GM21447 (cell line): ENCODE results near the gene MARCOL.
"Not testable (repeated sequence)": the region's sequence is repeated elsewhere in the genome, so short reads cannot be mapped to it uniquely, and the experiment has no call there.

Experiments
- ATAC-seq: cut with Tn5 transposase; IDR thresholded peaks from one replicate; pipeline ENCODE4 v1.9.1; 2021; ENCODE audit not compliant: unreplicated experiment

The MARCOL gene

GRCh38 chr5:148267962-148268361 is 29.6 kb downstream of the MARCOL start:
- ATAC-seq, result no peak

- ATAC-seq, result no peak
These were observed 30.2 kb downstream of the MARCOL start, which contains the start of gene SPINK13 for GRCh38 chr5:148268566-148268965. Gene SPINK13, plus strand, starts transcription at chr5:148268794. Its CDS starts 1,279 bp downstream, at chr5:148270073.

GRCh38 chr5:148275129-148275528 is 36.8 kb downstream of the MARCOL start:
- not testable (repeated sequence) for ATAC-seq

GRCh38 chr5:148280893-148281292 is 42.6 kb downstream of the MARCOL start:
- ATAC-seq, result not testable (repeated sequence)

GRCh38 chr5:148281336-148281735 is 43.0 kb downstream of the MARCOL start:
- not testable (repeated sequence) for ATAC-seq

- ATAC-seq, result no peak
These were observed 52.2 kb downstream of the MARCOL start for GRCh38 chr5:148290271-148291195.
